Activated CD4-positive, alpha-beta T cell treated with anti-CD3 and anti-CD28 coated beads, Interleukin-2, amount 10 ng/mL, durations not matched to agents 24 days and 14 days (primary cell): ENCODE results near the gene NRG3. TPM values are rescaled to one million over a fixed set of nuclear protein-coding genes. Genes with fewer than 3 reads are reported as not detected.

Experiments used
- DNase-seq: peaks from one replicate; pipeline ENCODE4 v3.0.0; 2022
- H3K27ac Mint-ChIP-seq: one replicate; pipeline ENCODE4 v1.8.0; 2022; ENCODE audit warnings: mild to moderate bottlenecking, mixed read lengths
- H3K27me3 Mint-ChIP-seq: one replicate; pipeline ENCODE4 v1.8.0; 2022; ENCODE audit warnings: mixed read lengths
- H3K36me3 Mint-ChIP-seq: one replicate; pipeline ENCODE4 v1.8.0; 2022; ENCODE audit warnings: low read depth, mild to moderate bottlenecking, mixed read lengths
- H3K4me1 Mint-ChIP-seq: one replicate; pipeline ENCODE4 v1.8.0; 2021; ENCODE audit warnings: mixed read lengths
- H3K4me3 Mint-ChIP-seq: one replicate; pipeline ENCODE4 v1.8.0; 2022; ENCODE audit warnings: mild to moderate bottlenecking, moderate library complexity, mixed read lengths
- H3K9me3 Mint-ChIP-seq: one replicate; pipeline ENCODE4 v1.8.0; 2021; ENCODE audit warnings: mixed read lengths
- intact Hi-C: fragments of 100-400 bp; cut with micrococcal nuclease; formaldehyde crosslinking; loops from one replicate; pipeline ENCODE4 v1.15.1; 2023
- total RNA-seq: library from RNA; stranded (reverse); gene quantifications from 2 replicates; pipeline ENCODE4 v1.2.3, GENCODE V29; 2022

NRG3 gene
- total RNA-seq, 1 donor from 2014 or later: not detected

GRCh38 chr10:82543631-82544030 is 668.6 kb downstream of the NRG3 start:
- Mint-ChIP-seq H3K27me3 (no peaks in the 10 kb centered on the region), H3K27ac (no peak overlapping the region), H3K36me3 (no peaks in the 10 kb centered on the region), H3K9me3 (peaks cover 4% of the 10 kb centered on the region), H3K4me1 (no peaks in the 10 kb centered on the region), H3K4me3 (no peak overlapping the region)
- DNase-seq: no peak
- intact Hi-C loops: no loop called here

- no peaks in the 10 kb centered on the region for H3K27me3 Mint-ChIP-seq
- DNase-seq: no peak
- no peaks in the 10 kb centered on the region for H3K36me3 Mint-ChIP-seq
- H3K4me3 Mint-ChIP-seq: no peak overlapping the region
- intact Hi-C loops: no loop called here
- no peaks in the 10 kb centered on the region for H3K4me1 Mint-ChIP-seq
- no peak overlapping the region for H3K27ac Mint-ChIP-seq
- peaks cover 4% of the 10 kb centered on the region for H3K9me3 Mint-ChIP-seq
Measured at GRCh38 chr10:82544377-82544776, 669.4 kb downstream of the NRG3 start.

- no peaks in the 10 kb centered on the region for H3K27me3 Mint-ChIP-seq
- H3K27ac Mint-ChIP-seq: no peak overlapping the region
- H3K4me3 Mint-ChIP-seq: no peak overlapping the region
- no peaks in the 10 kb centered on the region for H3K4me1 Mint-ChIP-seq
- intact Hi-C loops: no loop called here
- H3K36me3 Mint-ChIP-seq: no peaks in the 10 kb centered on the region
- DNase-seq: no peak
- H3K9me3 Mint-ChIP-seq: no peaks in the 10 kb centered on the region
Measured at GRCh38 chr10:82551506-82551905, 676.5 kb downstream of the NRG3 start.

- Mint-ChIP-seq H3K36me3 (no peaks in the 10 kb centered on the region), H3K27ac (no peak overlapping the region), H3K27me3 (no peaks in the 10 kb centered on the region), H3K4me1 (no peaks in the 10 kb centered on the region), H3K9me3 (no peaks in the 10 kb centered on the region), H3K4me3 (no peak overlapping the region)
- intact Hi-C loops: no loop called here
- no peak for DNase-seq
Measured at GRCh38 chr10:82552267-82552666, 677.3 kb downstream of the NRG3 start.

- H3K4me3 Mint-ChIP-seq: no peak overlapping the region
- no peak overlapping the region for H3K27ac Mint-ChIP-seq
- H3K4me1 Mint-ChIP-seq: no peaks in the 10 kb centered on the region
- no peaks in the 10 kb centered on the region for H3K27me3 Mint-ChIP-seq
- no peaks in the 10 kb centered on the region for H3K36me3 Mint-ChIP-seq
- intact Hi-C loops: no loop called here
- DNase-seq: no peak
- H3K9me3 Mint-ChIP-seq: peaks cover 5% of the 10 kb centered on the region
Measured at GRCh38 chr10:82554381-82554780, 679.4 kb downstream of the NRG3 start.

GRCh38 chr10:82558014-82558607 is 683.1 kb downstream of the NRG3 start:
- intact Hi-C loops: no loop called here
- Mint-ChIP-seq H3K27ac (no peak overlapping the region), H3K27me3 (no peaks in the 10 kb centered on the region), H3K4me1 (no peaks in the 10 kb centered on the region), H3K36me3 (no peaks in the 10 kb centered on the region), H3K4me3 (no peak overlapping the region), H3K9me3 (peaks cover 5% of the 10 kb centered on the region)
- DNase-seq: no peak

GRCh38 chr10:82564353-82565196 is 689.6 kb downstream of the NRG3 start:
- intact Hi-C loops: no loop called here

GRCh38 chr10:82565197-82565575 is 690.2 kb downstream of the NRG3 start:
- H3K4me3 Mint-ChIP-seq: no peak overlapping the region
- intact Hi-C loops: no loop called here

More at GRCh38 chr10:82564353-82565196, 689.6 kb downstream of the NRG3 start:
- Mint-ChIP-seq H3K9me3 (peaks cover 3% of the 10 kb centered on the region), H3K4me3 (no peak overlapping the region), H3K27me3 (no peaks in the 10 kb centered on the region), H3K4me1 (no peaks in the 10 kb centered on the region), H3K36me3 (no peaks in the 10 kb centered on the region), H3K27ac (no peak overlapping the region)
- no peak for DNase-seq

GRCh38 chr10:82572744-82573143 is 697.8 kb downstream of the NRG3 start:
- DNase-seq: no peak
- Mint-ChIP-seq H3K4me1 (no peaks in the 10 kb centered on the region), H3K36me3 (no peaks in the 10 kb centered on the region), H3K27me3 (no peaks in the 10 kb centered on the region), H3K4me3 (no peak overlapping the region), H3K9me3 (no peaks in the 10 kb centered on the region), H3K27ac (no peak overlapping the region)
- intact Hi-C loops: no loop called here

More at GRCh38 chr10:82565197-82565575, 690.2 kb downstream of the NRG3 start:
- H3K4me1 Mint-ChIP-seq: no peaks in the 10 kb centered on the region
- H3K27ac Mint-ChIP-seq: no peak overlapping the region
- no peaks in the 10 kb centered on the region for H3K27me3 Mint-ChIP-seq
- no peaks in the 10 kb centered on the region for H3K36me3 Mint-ChIP-seq
- DNase-seq: no peak
- peaks cover 3% of the 10 kb centered on the region for H3K9me3 Mint-ChIP-seq

GRCh38 chr10:82574081-82574480 is 699.1 kb downstream of the NRG3 start:
- Mint-ChIP-seq H3K4me1 (no peaks in the 10 kb centered on the region), H3K9me3 (no peaks in the 10 kb centered on the region), H3K4me3 (no peak overlapping the region), H3K27me3 (no peaks in the 10 kb centered on the region), H3K36me3 (no peaks in the 10 kb centered on the region), H3K27ac (no peak overlapping the region)
- DNase-seq: no peak
- intact Hi-C loops: no loop called here

- H3K27ac Mint-ChIP-seq: no peak overlapping the region
- intact Hi-C loops: no loop called here
- H3K27me3 Mint-ChIP-seq: no peaks in the 10 kb centered on the region
Measured at GRCh38 chr10:82575318-82575717, 700.3 kb downstream of the NRG3 start.

GRCh38 chr10:82576093-82576492 is 701.1 kb downstream of the NRG3 start:
- Mint-ChIP-seq H3K36me3 (no peaks in the 10 kb centered on the region), H3K4me3 (no peak overlapping the region), H3K4me1 (no peaks in the 10 kb centered on the region), H3K27me3 (no peaks in the 10 kb centered on the region), H3K9me3 (no peaks in the 10 kb centered on the region), H3K27ac (no peak overlapping the region)
- intact Hi-C loops: no loop called here
- no peak for DNase-seq

More at GRCh38 chr10:82575318-82575717, 700.3 kb downstream of the NRG3 start:
- Mint-ChIP-seq H3K9me3 (no peaks in the 10 kb centered on the region), H3K4me1 (no peaks in the 10 kb centered on the region), H3K36me3 (no peaks in the 10 kb centered on the region), H3K4me3 (no peak overlapping the region)
- DNase-seq: no peak

GRCh38 chr10:82581940-82582339 is 706.9 kb downstream of the NRG3 start:
- Mint-ChIP-seq H3K27ac (no peak overlapping the region), H3K4me3 (no peak overlapping the region), H3K27me3 (no peaks in the 10 kb centered on the region), H3K4me1 (no peaks in the 10 kb centered on the region), H3K9me3 (no peaks in the 10 kb centered on the region), H3K36me3 (no peaks in the 10 kb centered on the region)
- no peak for DNase-seq
- intact Hi-C loops: no loop called here

GRCh38 chr10:82591421-82591820 is 716.4 kb downstream of the NRG3 start:
- no peaks in the 10 kb centered on the region for H3K4me1 Mint-ChIP-seq
- H3K9me3 Mint-ChIP-seq: no peaks in the 10 kb centered on the region
- H3K27ac Mint-ChIP-seq: no peak overlapping the region
- no peaks in the 10 kb centered on the region for H3K36me3 Mint-ChIP-seq
- intact Hi-C loops: no loop called here
- no peak for DNase-seq
- H3K4me3 Mint-ChIP-seq: no peak overlapping the region
- no peaks in the 10 kb centered on the region for H3K27me3 Mint-ChIP-seq
